ENCODE results near the gene PNPLA7.
"Not testable (repeated sequence)": the region's sequence is repeated elsewhere in the genome, so short reads cannot be mapped to it uniquely, and the experiment has no call there.

The PNPLA7 gene

GRCh38 chr9:137516144-137516917 is 33.9 kb downstream of the PNPLA7 start:
- no peaks in the 10 kb centered on the region for H3K27me3 ChIP-seq (ENCODE audit: insufficient read depth, low read length, poor library complexity)

GRCh38 chr9:137515338-137515724 is 34.9 kb downstream of the PNPLA7 start:
- DNase-seq (no peak), ATAC-seq (ENCODE audit: insufficient read depth, low read depth) (no peak)
- Histone ChIP-seq H2AFZ (ENCODE audit: low read depth, low read length) (no peak overlapping the region), H3K4me1 (ENCODE audit: insufficient read depth, low read length) (no peaks in the 10 kb centered on the region), H3K79me2 (ENCODE audit: insufficient read depth, low read length) (no peaks in the 10 kb centered on the region), H3K9ac (ENCODE audit: low read depth, low read length) (no peak overlapping the region), H3K4me2 (ENCODE audit: insufficient read depth, low read length) (no peak overlapping the region), H3K27ac (ENCODE audit: low read length) (no peak overlapping the region), H3K36me3 (ENCODE audit: insufficient read depth, low read length) (no peaks in the 10 kb centered on the region), H3K4me3 (ENCODE audit: low read depth in 1 of 2, low read length in 2 of 2) (no peak overlapping the region), H4K20me1 (ENCODE audit: insufficient read depth, low read length) (no peaks in the 10 kb centered on the region), H3K27me3 (ENCODE audit: insufficient read depth, low read length, poor library complexity) (no peaks in the 10 kb centered on the region), H3K9me3 (ENCODE audit: insufficient read depth, low read length, severe bottlenecking) (no peaks in the 10 kb centered on the region)
- TF ChIP-seq, protein P1, sequence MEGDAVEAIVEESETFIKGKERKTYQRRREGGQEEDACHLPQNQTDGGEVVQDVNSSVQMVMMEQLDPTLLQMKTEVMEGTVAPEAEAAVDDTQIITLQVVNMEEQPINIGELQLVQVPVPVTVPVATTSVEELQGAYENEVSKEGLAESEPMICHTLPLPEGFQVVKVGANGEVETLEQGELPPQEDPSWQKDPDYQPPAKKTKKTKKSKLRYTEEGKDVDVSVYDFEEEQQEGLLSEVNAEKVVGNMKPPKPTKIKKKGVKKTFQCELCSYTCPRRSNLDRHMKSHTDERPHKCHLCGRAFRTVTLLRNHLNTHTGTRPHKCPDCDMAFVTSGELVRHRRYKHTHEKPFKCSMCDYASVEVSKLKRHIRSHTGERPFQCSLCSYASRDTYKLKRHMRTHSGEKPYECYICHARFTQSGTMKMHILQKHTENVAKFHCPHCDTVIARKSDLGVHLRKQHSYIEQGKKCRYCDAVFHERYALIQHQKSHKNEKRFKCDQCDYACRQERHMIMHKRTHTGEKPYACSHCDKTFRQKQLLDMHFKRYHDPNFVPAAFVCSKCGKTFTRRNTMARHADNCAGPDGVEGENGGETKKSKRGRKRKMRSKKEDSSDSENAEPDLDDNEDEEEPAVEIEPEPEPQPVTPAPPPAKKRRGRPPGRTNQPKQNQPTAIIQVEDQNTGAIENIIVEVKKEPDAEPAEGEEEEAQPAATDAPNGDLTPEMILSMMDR (IDR thresholded peaks at IDR 0.05; ENCODE audit: borderline replicate concordance, extremely low read depth, low read length, poor library complexity, severe bottlenecking): no peak
- TF ChIP-seq EZH2 (IDR thresholded peaks at IDR 0.05; ENCODE audit: borderline replicate concordance, low read depth, low read length, severe bottlenecking): no peak

More at GRCh38 chr9:137516144-137516917, 33.9 kb downstream of the PNPLA7 start:
- Histone ChIP-seq H3K27ac (ENCODE audit: low read length) (no peak overlapping the region), H3K9me3 (ENCODE audit: insufficient read depth, low read length, severe bottlenecking) (no peaks in the 10 kb centered on the region), H3K79me2 (ENCODE audit: insufficient read depth, low read length) (no peaks in the 10 kb centered on the region), H3K4me1 (ENCODE audit: insufficient read depth, low read length) (no peaks in the 10 kb centered on the region), H3K9ac (ENCODE audit: low read depth, low read length) (no peak overlapping the region), H2AFZ (ENCODE audit: low read depth, low read length) (no peak overlapping the region), H3K36me3 (ENCODE audit: insufficient read depth, low read length) (no peaks in the 10 kb centered on the region), H3K4me2 (ENCODE audit: insufficient read depth, low read length) (no peak overlapping the region), H4K20me1 (ENCODE audit: insufficient read depth, low read length) (no peaks in the 10 kb centered on the region), H3K4me3 (ENCODE audit: low read depth in 1 of 2, low read length in 2 of 2) (no peak overlapping the region)
- TF ChIP-seq EZH2 (IDR thresholded peaks at IDR 0.05; ENCODE audit: borderline replicate concordance, low read depth, low read length, severe bottlenecking): no peak
- TF ChIP-seq, protein P1 (IDR thresholded peaks at IDR 0.05; ENCODE audit: borderline replicate concordance, extremely low read depth, low read length, poor library complexity, severe bottlenecking): no peak
- no peak for DNase-seq
- no peak for ATAC-seq (ENCODE audit: insufficient read depth, low read depth)

GRCh38 chr9:137514691-137515337 is 35.4 kb downstream of the PNPLA7 start:
- DNase-seq (no peak), ATAC-seq (ENCODE audit: insufficient read depth, low read depth) (no peak)
- Histone ChIP-seq H2AFZ (ENCODE audit: low read depth, low read length) (no peak overlapping the region), H4K20me1 (ENCODE audit: insufficient read depth, low read length) (no peaks in the 10 kb centered on the region), H3K9ac (ENCODE audit: low read depth, low read length) (no peak overlapping the region), H3K27ac (ENCODE audit: low read length) (no peak overlapping the region), H3K4me2 (ENCODE audit: insufficient read depth, low read length) (no peak overlapping the region), H3K9me3 (ENCODE audit: insufficient read depth, low read length, severe bottlenecking) (no peaks in the 10 kb centered on the region), H3K27me3 (ENCODE audit: insufficient read depth, low read length, poor library complexity) (no peaks in the 10 kb centered on the region), H3K36me3 (ENCODE audit: insufficient read depth, low read length) (no peaks in the 10 kb centered on the region), H3K4me3 (ENCODE audit: low read depth in 1 of 2, low read length in 2 of 2) (no peak overlapping the region), H3K4me1 (ENCODE audit: insufficient read depth, low read length) (no peaks in the 10 kb centered on the region), H3K79me2 (ENCODE audit: insufficient read depth, low read length) (no peaks in the 10 kb centered on the region)
- TF ChIP-seq, protein P1 (IDR thresholded peaks at IDR 0.05; ENCODE audit: borderline replicate concordance, extremely low read depth, low read length, poor library complexity, severe bottlenecking): no peak
- no peak for TF ChIP-seq EZH2 (IDR thresholded peaks at IDR 0.05; ENCODE audit: borderline replicate concordance, low read depth, low read length, severe bottlenecking)

- not testable (repeated sequence) for H3K4me1 ChIP-seq (ENCODE audit: insufficient read depth, low read length); H3K9ac ChIP-seq (ENCODE audit: low read depth, low read length); H3K79me2 ChIP-seq (ENCODE audit: insufficient read depth, low read length); ATAC-seq (ENCODE audit: insufficient read depth, low read depth); H2AFZ ChIP-seq (ENCODE audit: low read depth, low read length); DNase-seq; H4K20me1 ChIP-seq (ENCODE audit: insufficient read depth, low read length); H3K9me3 ChIP-seq (ENCODE audit: insufficient read depth, low read length, severe bottlenecking); H3K27me3 ChIP-seq (ENCODE audit: insufficient read depth, low read length, poor library complexity); H3K36me3 ChIP-seq (ENCODE audit: insufficient read depth, low read length); H3K27ac ChIP-seq (ENCODE audit: low read length); H3K4me2 ChIP-seq (ENCODE audit: insufficient read depth, low read length); H3K4me3 ChIP-seq (ENCODE audit: low read depth in 1 of 2, low read length in 2 of 2)
These were observed 36.2 kb downstream of the PNPLA7 start for GRCh38 chr9:137513801-137514570.

DNA sequence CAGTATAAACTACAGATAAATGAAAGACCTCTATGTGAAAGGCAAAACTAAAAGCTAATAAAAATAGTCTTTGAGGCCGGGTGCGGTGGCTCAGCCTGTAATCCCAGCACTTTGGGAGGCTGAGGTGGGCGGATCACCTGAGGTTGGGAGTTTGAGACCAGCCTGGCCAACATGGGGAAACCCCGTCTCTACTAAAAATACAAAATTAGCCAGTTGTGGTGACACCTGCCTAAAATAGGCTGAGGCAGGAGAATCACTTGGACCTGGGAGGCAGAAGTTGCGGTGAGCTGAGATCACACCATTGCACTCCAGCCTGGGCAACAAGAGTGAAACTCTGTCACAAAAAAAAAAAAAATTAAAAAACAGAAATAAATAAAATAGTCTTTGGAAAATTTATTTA is 37.1 kb downstream of the PNPLA7 start:
- not testable (repeated sequence) for H3K4me3 ChIP-seq (ENCODE audit: low read depth in 1 of 2, low read length in 2 of 2); H3K36me3 ChIP-seq (ENCODE audit: insufficient read depth, low read length); ATAC-seq (ENCODE audit: insufficient read depth, low read depth); H3K4me1 ChIP-seq (ENCODE audit: insufficient read depth, low read length); DNase-seq; H3K9ac ChIP-seq (ENCODE audit: low read depth, low read length); H3K9me3 ChIP-seq (ENCODE audit: insufficient read depth, low read length, severe bottlenecking); H3K27ac ChIP-seq (ENCODE audit: low read length); H3K79me2 ChIP-seq (ENCODE audit: insufficient read depth, low read length); H3K27me3 ChIP-seq (ENCODE audit: insufficient read depth, low read length, poor library complexity); H2AFZ ChIP-seq (ENCODE audit: low read depth, low read length); H4K20me1 ChIP-seq (ENCODE audit: insufficient read depth, low read length); H3K4me2 ChIP-seq (ENCODE audit: insufficient read depth, low read length)
